Measurements from ENCODE around the gene PEX11A.
A peak's percentile ranks its signal among the peaks of the same experiment; 100 is the strongest.

Gene PEX11A

DNA sequence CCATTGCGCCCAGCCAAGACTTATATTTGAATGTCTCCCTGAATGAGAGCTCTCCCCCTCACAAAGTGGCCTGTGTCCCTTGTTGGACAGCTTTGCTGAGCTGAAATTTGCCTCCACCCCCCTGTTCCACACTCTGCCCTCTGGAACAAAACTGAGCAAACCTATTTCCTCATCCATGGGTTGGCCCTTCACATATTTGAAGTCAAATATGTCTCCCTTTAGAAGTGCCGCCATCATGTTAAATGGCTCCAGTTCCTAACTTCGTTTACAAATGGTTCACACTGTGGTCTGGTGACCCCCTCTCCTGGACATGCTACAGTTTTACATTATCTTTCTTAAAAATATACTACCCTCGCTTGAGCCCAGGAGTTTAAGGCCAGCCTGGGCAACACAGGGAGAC is 16.0 kb downstream of the PEX11A start:
- DNase-seq, result no peak

DNA sequence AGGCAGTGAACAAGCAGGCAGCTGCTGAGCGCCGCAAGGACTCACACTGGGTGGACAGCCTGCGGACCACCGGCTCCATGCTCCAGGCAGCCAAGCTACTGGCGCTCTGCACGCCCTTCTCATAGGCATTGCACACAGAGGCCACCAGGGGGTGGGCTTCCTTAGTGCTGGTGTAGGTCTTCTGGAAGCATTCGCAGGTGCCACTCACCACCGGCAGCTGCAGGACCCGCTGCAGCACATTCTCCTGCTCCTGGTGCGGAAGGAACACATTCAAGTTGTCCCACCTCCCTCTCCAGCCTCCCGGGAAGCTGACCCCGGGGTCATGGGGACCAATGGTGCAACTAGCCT is 17.4 kb downstream of the PEX11A start:
- DNase-seq, result no peak

DNA sequence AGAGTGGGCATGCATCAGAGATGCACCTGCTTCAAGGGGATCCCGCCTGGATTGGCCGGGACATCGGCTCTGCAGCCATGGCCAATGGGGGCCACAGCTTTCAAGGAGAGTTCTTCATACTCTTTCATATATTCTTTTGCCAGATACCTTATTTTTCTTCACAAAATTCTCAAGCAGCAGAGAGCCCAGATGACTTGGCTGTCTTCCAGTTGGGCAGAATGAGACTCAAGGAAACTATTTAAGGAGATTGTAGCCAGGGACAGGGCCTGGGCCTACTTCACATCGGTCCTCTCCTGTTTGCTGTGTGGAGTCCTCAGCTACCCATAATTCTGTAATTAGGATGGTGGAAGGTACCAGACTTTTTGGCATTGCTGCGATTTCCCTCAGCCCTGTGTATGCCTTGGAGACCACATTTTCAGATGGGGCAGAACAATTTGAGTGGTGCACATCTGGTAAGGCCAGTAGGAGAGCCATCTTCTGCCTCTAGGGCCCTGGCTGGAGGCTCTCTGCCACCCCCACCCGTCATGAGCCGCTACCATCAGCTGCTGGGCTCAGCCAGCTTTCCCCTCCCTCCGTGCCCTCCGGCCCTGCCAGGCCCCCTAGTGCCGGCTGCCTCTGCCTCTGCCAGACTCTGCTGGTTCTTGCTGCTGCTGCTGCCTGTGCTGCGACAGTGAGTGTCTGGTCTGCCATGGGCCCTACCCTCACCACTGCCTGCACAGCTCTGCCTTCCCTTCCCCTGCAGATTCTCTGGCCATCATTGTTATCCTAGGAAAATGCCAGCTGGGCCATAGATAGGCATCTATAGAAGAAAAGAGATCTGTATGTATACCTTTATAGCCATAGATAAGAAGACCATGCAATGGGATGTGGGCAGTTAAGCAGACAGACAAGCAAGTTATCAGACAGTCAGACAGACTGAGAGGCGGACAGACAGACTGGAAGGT is 18.1 kb downstream of the PEX11A start:
- no peak for DNase-seq

DNA sequence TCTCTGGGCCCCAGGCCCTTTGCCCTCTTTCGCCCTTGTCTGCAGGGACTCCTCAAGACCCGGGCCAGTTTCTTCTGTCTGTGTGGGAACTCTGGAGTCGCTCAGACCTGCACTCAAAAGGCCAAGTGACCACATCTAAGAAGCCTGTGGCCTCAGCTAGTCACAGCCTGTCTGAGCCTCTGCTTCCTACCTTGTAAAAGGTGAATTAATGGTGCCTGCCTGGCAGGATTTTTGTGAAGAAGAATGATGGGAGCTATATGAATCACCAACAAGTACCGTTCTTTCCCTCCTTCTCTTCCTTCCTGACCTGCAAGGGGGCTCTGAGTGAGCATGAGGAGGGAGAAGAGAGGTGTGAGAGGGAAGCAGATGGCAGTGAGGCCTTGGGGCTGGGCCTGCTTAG is 18.9 kb downstream of the PEX11A start:
- no peak for DNase-seq

DNA sequence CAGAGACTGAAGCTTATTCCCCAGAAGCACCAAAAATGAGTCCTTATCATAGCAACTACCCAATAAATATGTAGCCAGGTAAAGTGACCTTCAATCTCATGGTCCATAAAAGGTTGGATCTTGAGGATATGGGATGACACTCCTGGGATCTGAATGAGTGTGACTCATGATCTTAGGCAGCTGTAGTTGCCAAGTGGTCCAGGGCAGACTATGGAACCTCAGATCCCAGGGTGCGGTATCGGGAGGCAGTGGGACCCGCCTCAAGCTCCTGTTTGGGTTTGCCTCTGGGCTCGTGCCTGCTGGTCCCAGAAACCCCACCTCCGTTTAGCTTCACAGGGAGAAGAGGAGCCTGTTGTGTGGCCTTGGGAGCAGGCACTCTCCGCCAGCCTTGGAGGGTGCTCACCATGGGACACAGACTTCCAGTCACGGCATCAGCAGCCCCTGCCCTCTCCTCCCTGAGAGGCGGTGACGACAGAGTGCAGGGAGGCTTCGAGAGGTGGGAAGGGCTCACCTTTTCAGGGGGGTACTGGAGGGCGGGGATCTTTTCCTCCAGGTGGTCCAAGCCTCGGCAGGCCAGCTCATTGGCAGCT is 19.5 kb downstream of the PEX11A start:
- no peak for DNase-seq

DNA sequence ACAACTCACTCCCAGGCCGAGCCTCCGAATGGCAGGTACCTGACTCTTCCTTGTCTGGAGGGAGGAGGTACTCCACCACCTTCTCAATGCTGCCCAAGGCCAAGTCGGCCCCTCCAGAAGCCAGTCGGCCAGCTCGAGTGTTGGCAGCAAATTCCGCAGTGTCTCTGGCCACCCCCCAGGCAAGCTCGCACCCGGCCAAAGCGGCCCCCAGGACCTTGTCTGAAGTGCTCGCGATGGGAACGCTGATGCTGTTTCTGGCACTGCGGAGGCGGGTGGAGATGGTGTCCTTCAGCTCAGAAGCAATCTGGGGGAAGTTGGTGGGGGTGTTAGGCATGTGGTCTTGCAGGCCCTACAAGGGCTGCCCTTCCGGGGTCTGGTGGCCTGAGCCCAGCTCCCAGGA is 20.6 kb downstream of the PEX11A start:
- DNase-seq, result no peak

DNA sequence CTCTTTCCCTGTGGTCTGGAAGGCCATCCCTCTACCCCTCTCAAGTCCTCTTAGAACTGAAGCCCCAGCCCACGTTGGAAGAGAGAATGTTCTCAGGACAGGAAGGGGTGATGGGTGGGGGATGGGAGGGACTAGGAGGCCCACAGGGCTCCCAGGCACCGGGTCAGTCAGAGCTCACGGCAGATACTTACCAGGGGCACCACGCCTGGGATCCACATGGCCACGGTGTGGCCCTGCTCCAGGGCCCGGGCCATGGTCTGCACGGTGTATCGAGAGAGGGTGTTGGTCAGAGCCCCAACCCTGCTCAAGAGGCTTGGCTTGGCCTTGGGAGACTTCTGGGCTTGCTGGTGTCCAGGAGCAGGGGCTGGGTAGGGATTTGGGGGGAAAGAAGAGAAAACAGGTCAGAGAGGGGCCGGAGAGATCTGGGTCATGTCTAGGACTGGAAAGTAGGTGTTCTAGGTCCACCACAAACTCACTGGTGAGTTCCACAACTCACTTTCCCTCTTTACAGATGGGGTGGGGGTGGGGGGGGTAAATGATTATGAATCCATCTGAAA is 21.2 kb downstream of the PEX11A start:
- no peak for DNase-seq

DNA sequence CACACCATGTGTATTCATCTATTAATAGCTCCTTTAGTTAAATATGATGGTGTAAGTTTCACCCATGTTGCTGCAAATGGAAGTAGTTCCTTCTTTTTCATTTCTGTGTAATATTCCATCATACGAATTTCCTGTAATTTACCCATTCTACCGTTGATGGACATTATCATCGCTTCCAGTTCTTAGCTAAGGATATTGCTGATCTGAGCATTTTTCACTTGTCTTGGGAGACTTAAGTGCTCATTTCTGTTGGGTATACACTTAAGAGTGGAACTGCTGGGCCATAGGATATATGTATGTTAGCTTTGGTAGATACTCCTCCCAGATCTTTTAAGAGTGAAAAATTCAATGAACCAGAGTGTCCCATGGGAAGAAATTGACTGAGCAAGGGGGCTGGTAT is 22.4 kb downstream of the PEX11A start:
- no peak for DNase-seq

DNA sequence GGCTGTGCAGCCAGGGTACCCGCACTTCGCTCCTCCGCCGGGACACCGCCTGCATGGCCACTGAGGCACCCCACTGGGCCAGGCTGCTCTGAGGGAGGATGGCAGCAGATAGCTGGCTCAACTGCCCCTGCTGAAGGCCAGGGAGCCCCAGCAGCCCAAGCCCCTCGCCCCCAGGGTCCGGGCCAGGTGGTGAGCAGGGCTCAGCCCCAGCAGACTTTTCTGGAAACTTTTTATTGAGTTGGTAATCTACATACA is 22.9 kb downstream of the PEX11A start:
- DNase-seq, result no peak

DNA sequence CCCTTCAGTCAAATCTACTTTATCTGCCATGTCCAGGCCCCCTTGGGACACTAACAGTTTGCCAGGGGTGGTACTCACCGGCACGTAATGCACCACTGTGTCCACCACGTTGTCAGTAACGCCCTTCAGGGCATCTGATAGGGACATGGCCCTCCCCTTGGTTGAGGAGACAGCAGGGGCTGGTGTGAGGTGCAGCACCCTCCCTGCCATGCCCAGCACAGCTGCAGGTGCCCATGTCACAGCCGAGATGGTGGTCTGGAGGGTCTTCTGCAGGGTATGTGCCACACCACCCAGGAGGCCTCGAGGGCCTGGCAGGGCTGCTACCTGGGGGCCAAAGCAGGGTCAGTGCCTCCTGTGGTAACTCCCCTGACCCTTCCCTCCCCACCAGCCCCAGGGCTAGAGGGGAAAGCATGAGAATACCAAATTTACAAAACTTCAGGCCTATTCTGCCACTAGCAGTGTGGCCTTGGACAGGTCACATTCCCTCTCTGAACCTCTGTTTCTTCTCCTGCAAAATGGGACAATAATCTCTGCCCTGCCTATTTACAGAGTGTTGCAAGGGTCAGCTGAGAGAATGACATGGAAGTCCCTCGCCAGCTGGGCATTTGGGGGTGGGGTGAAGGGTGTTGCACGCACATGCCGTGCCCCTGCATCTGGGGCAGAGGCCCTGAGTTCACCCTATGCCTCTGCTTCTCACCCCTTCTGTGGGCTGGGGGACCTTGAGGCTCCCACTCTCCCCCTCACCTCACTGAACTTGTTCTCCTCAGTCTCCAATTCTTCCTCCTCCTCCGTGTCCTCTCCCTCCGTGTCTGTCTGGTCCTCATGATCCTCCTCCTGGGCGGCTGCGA is 23.5 kb downstream of the PEX11A start:
- DNase-seq, result no peak

DNA sequence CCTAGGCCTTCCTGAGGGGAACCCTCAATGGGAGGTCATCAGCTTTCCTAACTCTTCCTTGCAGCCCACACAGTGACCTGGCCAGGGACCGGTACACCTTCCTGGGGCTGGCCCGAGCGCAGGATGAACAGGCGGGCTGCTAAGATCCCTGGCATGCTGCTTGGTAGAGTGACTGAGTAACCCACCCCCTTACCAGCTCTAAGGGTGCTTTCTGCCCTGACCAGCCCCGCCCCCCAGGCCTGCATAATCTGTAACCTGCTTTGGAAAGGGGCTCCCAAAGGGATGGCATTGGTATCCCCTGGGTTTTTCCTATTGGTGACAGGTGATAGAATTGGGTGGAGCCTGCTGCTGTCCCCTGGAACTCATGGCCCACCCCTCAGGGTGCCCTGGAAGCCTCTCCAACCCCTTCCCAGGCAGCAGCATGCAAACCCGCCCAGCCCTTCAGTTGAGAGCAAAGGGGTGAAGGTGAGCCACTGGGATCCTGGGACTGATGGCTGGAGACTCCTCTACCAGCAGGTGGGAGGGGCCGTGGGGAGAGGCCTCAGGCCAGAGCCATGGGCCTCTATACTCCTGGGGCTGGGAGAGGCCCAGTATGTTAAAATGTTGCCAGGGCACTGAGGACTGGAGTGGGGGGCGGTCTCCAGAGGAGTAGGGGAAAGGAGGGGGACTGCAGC is 24.2 kb downstream of the PEX11A start:
- DNase-seq, result no peak

DNA sequence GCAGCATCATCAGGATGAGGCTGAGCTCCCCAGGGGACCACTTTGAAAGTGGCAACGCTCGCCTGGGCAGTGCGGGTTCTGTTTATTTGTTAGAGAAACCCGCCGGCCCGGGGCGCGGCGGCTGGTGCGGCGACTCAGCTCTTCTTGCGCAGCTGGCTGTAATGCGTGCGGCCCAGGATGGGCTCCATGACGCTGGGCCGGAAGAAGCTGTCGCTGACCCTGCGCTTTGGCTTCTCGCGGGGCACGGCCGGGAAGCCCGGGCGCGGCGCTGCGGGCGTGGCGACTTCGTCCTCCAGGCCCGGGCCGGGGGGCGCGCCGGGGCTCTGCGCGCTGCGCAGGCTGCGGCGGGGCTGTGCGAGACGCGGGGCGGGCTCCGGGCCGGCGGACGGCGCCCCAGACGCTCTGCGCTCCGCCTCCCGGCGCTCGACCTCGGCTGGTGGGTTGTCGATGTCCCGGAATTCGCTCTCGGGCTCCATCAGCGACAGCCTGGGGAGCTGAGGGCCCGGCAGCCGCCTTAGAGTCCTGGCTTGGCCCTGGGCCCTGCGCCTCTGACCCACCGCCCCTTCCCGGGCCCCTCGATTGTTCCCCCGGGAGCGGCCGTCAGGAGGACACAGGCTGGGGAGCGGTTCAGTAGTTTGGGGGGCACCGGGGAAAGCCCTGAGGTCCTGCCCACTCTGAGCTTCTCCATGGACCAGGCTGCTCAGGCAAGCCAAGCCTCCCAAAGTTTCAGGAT is 24.9 kb downstream of the PEX11A start:
- DNase-seq, result peak in 1 of 2 donors; percentile 21

DNA sequence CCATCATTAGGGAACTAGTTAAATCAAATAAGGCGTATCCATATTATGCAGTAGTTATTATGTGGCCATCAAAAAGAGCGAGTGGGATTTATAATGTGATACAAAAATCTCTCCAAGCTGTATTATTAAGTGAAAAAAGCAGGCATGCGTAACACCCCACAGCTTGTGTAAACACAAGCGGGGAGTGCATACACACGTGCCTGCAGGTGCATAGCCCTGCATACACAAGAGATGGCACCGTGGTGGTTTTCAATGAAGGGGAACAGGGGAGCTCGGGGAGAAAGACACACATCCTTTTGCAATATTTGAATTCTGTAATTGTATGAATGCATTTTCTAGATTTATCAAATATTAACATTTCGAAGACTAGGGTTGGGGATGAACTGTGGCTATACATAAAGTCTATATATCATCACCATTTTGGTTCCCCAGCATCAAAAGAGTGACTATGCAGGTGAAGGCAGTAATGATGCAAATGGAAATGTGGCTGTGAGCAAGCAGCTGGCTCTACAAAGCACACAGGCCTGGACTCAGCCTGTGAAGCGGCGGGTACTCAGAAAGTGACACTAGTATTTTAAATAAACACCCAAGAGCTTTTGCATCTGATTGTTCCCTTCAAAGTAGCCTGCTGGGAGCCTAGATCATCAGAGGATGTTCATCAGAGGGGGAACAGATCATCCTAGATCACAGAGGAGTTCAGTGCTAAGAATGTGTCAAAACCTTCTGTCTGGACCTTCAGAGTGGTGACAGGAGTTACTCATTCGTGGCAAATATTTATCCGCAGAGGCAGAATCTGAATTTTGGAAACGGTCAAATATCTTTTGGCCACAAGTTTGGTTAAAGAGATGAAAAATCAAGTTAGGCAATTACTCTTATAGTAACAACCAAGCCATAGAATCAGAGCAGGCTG is 25.9 kb downstream of the PEX11A start:
- no peak for DNase-seq

DNA sequence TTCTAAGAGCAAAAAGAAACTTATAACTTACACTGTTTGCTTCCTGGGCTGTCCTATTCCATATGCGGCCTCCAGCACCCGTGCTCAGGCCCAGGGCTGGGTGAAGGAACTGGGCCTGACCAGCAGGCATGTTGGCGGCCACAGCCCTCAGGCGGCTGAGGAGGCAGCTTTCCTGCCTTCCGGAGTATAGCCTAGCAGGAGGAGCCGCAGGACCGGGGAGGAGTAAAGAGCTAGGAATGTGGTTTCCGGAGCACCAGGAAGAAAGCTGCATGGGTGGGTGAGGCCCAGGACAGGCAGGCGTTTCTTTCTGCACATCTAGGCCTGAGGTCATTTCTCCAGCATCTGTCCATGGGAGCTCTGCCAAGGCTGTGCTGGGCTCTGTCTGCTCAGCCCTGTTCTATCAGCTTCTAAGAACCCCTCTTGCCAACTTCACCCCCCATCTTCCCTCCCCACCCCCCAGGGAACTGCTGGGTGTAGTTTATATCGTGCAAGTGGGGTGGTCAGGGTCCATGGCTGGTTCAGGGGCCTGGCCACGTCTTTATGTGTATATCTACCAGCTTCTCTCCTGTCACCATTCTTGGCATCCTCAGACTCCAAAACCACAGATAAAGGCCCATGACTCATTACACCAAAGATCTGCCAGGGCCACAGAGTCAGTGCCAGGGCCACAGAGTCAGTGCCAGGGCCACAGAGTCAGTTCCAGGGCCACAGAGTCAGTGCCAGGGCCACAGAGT is 27.5 kb downstream of the PEX11A start:
- no peak for DNase-seq

DNA sequence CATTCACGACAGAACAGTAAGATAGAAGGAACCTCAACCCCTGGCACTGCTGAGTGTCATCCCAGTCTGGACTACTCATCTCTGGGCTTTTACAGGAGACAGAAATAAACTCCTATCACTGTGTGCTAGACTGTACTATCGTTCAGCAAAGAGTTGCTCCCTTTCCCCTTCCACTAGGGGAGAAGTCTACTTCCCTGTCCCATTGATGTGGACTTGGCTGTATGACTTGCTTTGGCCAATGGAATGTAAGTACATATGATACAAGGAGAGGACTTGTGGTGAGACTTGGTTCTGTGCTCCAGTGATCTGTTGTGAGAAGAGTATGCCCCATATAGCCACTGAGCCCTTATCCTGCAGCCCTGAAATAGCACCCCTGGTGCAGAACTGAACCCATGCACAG is 30.0 kb downstream of the PEX11A start:
- DNase-seq, result no peak

DNA sequence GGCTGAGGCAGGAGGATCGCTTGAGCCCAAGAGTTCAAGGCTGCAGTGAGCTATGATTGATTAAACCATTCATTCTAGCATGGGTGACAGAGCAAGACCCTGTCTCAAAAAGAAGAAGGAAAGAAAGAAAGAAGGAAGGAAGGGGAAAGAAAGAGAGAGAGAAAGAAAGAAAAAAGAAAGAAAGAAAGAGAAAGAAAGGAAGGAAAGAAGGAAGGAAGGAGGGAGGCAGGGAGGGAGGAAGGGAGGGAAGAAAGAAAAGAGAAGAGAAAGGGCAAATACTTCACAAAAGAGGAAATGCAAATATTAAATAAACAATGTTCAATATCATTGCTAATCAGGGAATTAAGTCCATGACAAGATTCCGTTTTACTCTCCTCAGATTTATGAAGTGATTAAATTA is 31.3 kb downstream of the PEX11A start:
- no peak for DNase-seq

DNA sequence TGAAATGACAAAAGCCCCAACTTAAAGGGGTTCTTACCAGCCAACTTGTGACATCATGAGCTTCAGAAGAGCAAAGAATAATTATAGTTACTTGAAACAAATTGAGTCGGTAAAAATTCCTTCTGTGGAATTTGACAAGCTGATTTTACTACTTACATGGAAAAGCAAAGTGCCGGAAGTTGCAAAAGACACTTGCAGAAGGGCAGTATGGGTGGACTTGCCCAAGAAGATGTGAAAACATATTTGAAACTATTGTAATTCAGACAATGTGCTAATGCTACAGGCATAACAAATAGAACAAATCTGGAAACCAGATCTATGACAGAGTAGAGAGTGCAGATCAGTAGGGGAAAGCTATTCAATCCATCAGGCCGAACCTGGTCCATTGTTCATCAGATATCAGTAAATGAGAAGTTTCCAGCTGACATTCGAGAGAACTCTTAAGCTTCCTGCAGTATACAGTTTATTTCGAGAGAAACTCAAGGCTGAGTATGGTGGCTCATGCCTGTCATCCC is 32.8 kb downstream of the PEX11A start:
- no peak for DNase-seq

DNA sequence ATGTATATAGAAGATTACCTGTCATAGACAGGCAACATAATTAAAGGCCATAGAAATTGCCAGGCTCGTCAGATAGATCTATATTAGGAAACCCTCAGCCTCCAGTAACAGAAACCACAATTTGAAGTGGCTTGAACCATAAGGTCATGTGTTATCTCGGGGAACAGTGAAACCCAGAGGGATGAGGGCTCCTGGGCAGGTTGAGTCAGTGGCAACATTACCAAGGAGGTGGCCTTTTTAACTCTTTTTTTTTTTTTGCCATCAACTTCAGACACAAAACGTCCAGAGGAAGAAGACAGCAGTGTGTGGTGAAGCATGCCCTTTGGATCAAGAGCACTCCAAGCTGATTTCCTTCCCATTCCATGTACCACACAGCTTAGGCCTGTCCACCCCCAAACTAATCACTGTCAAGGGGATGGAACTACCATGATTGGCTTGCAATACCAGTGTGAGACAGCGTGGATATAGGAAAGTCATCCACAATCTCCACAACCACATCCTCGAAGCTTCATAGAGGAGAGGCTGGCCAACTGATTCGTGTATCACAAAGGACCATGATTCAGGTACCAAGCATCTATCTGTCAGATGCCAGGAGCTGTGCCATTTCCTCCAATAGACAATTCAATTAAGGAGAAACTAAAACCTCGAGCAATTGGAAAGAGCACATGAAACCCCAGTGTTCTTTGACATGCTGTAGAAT is 34.3 kb downstream of the PEX11A start:
- DNase-seq, result no peak

All from bone marrow (tissue), 2 donors.